T follicular helper cell (primary cell): ENCODE data around the gene CFL2.
"Not testable (repeated sequence)": the region's sequence is repeated elsewhere in the genome, so short reads cannot be mapped to it uniquely, and the experiment has no call there.

ENCODE experiments used
- DNase-seq: peaks from one replicate; pipeline ENCODE4 v3.0.0-alpha.2; 2020; ENCODE audit warnings: low read depth
- total RNA-seq, 2 experiments: gene quantifications; one replicate each; lab custom pipeline; 2026; lab: John Stamatoyannopoulos, UW

The CFL2 gene
- total RNA-seq, result 9.3 to 11.0 reads per million in 2 experiments

- peak; percentile 57 for DNase-seq
Measured at GRCh38 chr14:34714320-34715126, at the start of gene CFL2. TSS of gene CFL2 (minus strand) at chr14:34714593. CDS start at chr14:34714540, 53 bp downstream.

- no peak for DNase-seq
Measured at GRCh38 chr14:34755215-34755614, 40.8 kb upstream of the CFL2 start.

GRCh38 chr14:34754687-34755086, 40.3 kb upstream of the CFL2 start:
- no peak for DNase-seq

GRCh38 chr14:34750670-34751069, 36.3 kb upstream of the CFL2 start:
- no peak for DNase-seq

GRCh38 chr14:34750233-34750632, 35.8 kb upstream of the CFL2 start:
- no peak for DNase-seq

- no peak for DNase-seq
Measured at GRCh38 chr14:34749408-34749807, 35.0 kb upstream of the CFL2 start.

GRCh38 chr14:34742270-34743115, 28.1 kb upstream of the CFL2 start:
- no peak for DNase-seq

GRCh38 chr14:34741840-34742239, 27.4 kb upstream of the CFL2 start:
- DNase-seq, result no peak

GRCh38 chr14:34740139-34740538, 25.7 kb upstream of the CFL2 start:
- not testable (repeated sequence) for DNase-seq

- DNase-seq, result not testable (repeated sequence)
Measured at GRCh38 chr14:34737079-34737478, 22.7 kb upstream of the CFL2 start.

- no peak for DNase-seq
Measured at GRCh38 chr14:34733245-34733644, 18.9 kb upstream of the CFL2 start.

GRCh38 chr14:34732802-34733201, 18.4 kb upstream of the CFL2 start:
- no peak for DNase-seq

- no peak for DNase-seq
Measured at GRCh38 chr14:34723867-34724266, 9.5 kb upstream of the CFL2 start.

- no peak for DNase-seq
Measured at GRCh38 chr14:34722723-34723545, 8.5 kb upstream of the CFL2 start.

- DNase-seq, result no peak
Measured at GRCh38 chr14:34721129-34721528, 6.7 kb upstream of the CFL2 start.

- no peak for DNase-seq
Measured at GRCh38 chr14:34718750-34719304, 4.4 kb upstream of the CFL2 start.

GRCh38 chr14:34715127-34715863, 902 bp upstream of the CFL2 start:
- no peak for DNase-seq

- no peak for DNase-seq
Measured at GRCh38 chr14:34713681-34714319, 593 bp downstream of the CFL2 start.

GRCh38 chr14:34713122-34713680, 1.2 kb downstream of the CFL2 start:
- no peak for DNase-seq
